ENCODE results near the gene SLC25A38. TPM values are rescaled to one million over a fixed set of nuclear protein-coding genes. Genes with fewer than 3 reads are reported as not detected.

SLC25A38 gene
- total RNA-seq, 1 experiment from 2014 or later: 37.7 TPM

GRCh38 chr3:39427506-39427905 is 44.3 kb downstream of the SLC25A38 start:
- ChIA-PET CTCF (no interaction called here), POLR2A (no interaction called here)
- H3K27ac Mint-ChIP-seq (ENCODE audit: unreplicated experiment): no peak overlapping the region
- no peak overlapping the region for H3K4me3 Mint-ChIP-seq (ENCODE audit: unreplicated experiment)
- Histone ChIP-seq H3K4me1 (no peaks in the 10 kb centered on the region), H3K4me3 (ENCODE audit: low read depth, low read length) (no peak overlapping the region), H3K27me3 (replicated peaks; ENCODE audit: control insufficient read depth, insufficient read depth, low read length) (no peaks in the 10 kb centered on the region), H3K9me3 (no peaks in the 10 kb centered on the region), H3K36me3 (ENCODE audit: control insufficient read depth, insufficient read depth, low read length) (no peaks in the 10 kb centered on the region)
- no peaks in the 10 kb centered on the region for H3K9me3 Mint-ChIP-seq (ENCODE audit: unreplicated experiment)
- intact Hi-C loops (cut with micrococcal nuclease; ENCODE audit: unreplicated experiment): no loop called here
- no peaks in the 10 kb centered on the region for H3K4me1 Mint-ChIP-seq (ENCODE audit: low read depth, unreplicated experiment)
- no TSS peak for BruUV-seq (replicated peaks)
- DNase-seq: no peak
- H3K27me3 Mint-ChIP-seq (ENCODE audit: insufficient read depth, unreplicated experiment): peaks cover 5% of the 10 kb centered on the region
- H3K36me3 Mint-ChIP-seq (ENCODE audit: insufficient read depth, unreplicated experiment): no peaks in the 10 kb centered on the region
- no peak for TF ChIP-seq CTCF (IDR thresholded peaks at IDR 0.05; ENCODE audit: insufficient read depth in 1 of 2, low read depth in 1 of 2, low read length in 1 of 2, severe bottlenecking in 1 of 2, unreplicated experiment in 1 of 2)

GRCh38 chr3:39428745-39429201 is 45.6 kb downstream of the SLC25A38 start:
- no peaks in the 10 kb centered on the region for H3K36me3 Mint-ChIP-seq (ENCODE audit: insufficient read depth, unreplicated experiment)
- H3K4me3 ChIP-seq (ENCODE audit: low read depth, low read length): no peak overlapping the region
- ChIA-PET POLR2A (no interaction called here), CTCF (interaction anchor here (0.6 kb wide), 1 partner anchor 60 kb away, joined by 3 read pairs; no protein-coding TSS in a partner anchor)
- no peaks in the 10 kb centered on the region for H3K4me1 ChIP-seq
- no peak overlapping the region for H3K27ac Mint-ChIP-seq (ENCODE audit: unreplicated experiment)
- H3K27me3 Mint-ChIP-seq (ENCODE audit: insufficient read depth, unreplicated experiment): peaks cover 5% of the 10 kb centered on the region
- no peak for TF ChIP-seq CTCF (IDR thresholded peaks at IDR 0.05; ENCODE audit: insufficient read depth in 1 of 2, low read depth in 1 of 2, low read length in 1 of 2, severe bottlenecking in 1 of 2, unreplicated experiment in 1 of 2)
- intact Hi-C loops (cut with micrococcal nuclease; ENCODE audit: unreplicated experiment): no loop called here
- DNase-seq: no peak
- no peaks in the 10 kb centered on the region for H3K36me3 ChIP-seq (ENCODE audit: control insufficient read depth, insufficient read depth, low read length)
- no peak overlapping the region for H3K4me3 Mint-ChIP-seq (ENCODE audit: unreplicated experiment)
- no TSS peak for BruUV-seq (replicated peaks)
- H3K27me3 ChIP-seq (replicated peaks; ENCODE audit: control insufficient read depth, insufficient read depth, low read length): no peaks in the 10 kb centered on the region
- H3K9me3 ChIP-seq: no peaks in the 10 kb centered on the region
- no peaks in the 10 kb centered on the region for H3K4me1 Mint-ChIP-seq (ENCODE audit: low read depth, unreplicated experiment)
- no peaks in the 10 kb centered on the region for H3K9me3 Mint-ChIP-seq (ENCODE audit: unreplicated experiment)

- H3K9me3 Mint-ChIP-seq (ENCODE audit: unreplicated experiment): no peaks in the 10 kb centered on the region
- ChIA-PET CTCF (no interaction called here), POLR2A (no interaction called here)
- H3K9me3 ChIP-seq: no peaks in the 10 kb centered on the region
- no peaks in the 10 kb centered on the region for H3K4me1 Mint-ChIP-seq (ENCODE audit: low read depth, unreplicated experiment)
- H3K27ac Mint-ChIP-seq (ENCODE audit: unreplicated experiment): no peak overlapping the region
- H3K4me3 ChIP-seq (ENCODE audit: low read depth, low read length): no peak overlapping the region
- BruUV-seq (replicated peaks): no TSS peak
- no peaks in the 10 kb centered on the region for H3K36me3 Mint-ChIP-seq (ENCODE audit: insufficient read depth, unreplicated experiment)
- DNase-seq: no peak
- H3K36me3 ChIP-seq (ENCODE audit: control insufficient read depth, insufficient read depth, low read length): no peaks in the 10 kb centered on the region
- intact Hi-C loops (cut with micrococcal nuclease; ENCODE audit: unreplicated experiment): no loop called here
- TF ChIP-seq CTCF (IDR thresholded peaks at IDR 0.05; ENCODE audit: insufficient read depth in 1 of 2, low read depth in 1 of 2, low read length in 1 of 2, severe bottlenecking in 1 of 2, unreplicated experiment in 1 of 2): no peak
- peaks cover 5% of the 10 kb centered on the region for H3K27me3 Mint-ChIP-seq (ENCODE audit: insufficient read depth, unreplicated experiment)
- H3K4me3 Mint-ChIP-seq (ENCODE audit: unreplicated experiment): no peak overlapping the region
- H3K4me1 ChIP-seq: no peaks in the 10 kb centered on the region
- no peaks in the 10 kb centered on the region for H3K27me3 ChIP-seq (replicated peaks; ENCODE audit: control insufficient read depth, insufficient read depth, low read length)
Observed at GRCh38 chr3:39429466-39429865, 46.3 kb downstream of the SLC25A38 start.
